BE2C (cell line): ENCODE results near the gene ZNF644.

Experiments
- DNase-seq: peaks from one replicate; pipeline ENCODE4 v3.0.0-alpha.2; 2020
- H3K27me3 ChIP-seq: fragments of 250-450 bp; sonication (Bioruptor Pico); 2 replicates; pipeline ENCODE4 v1.5.1; 2020; ENCODE audit warnings: mild to moderate bottlenecking
- H3K36me3 ChIP-seq: fragments of 250-450 bp; sonication (Bioruptor Pico); 2 replicates; pipeline ENCODE4 v1.5.1; 2020; ENCODE audit warnings: mild to moderate bottlenecking
- H3K4me1 ChIP-seq: fragments of 250-450 bp; sonication (Bioruptor Pico); 2 replicates; pipeline ENCODE4 v1.5.1; 2020
- H3K4me3 ChIP-seq: 2 replicates; pipeline ENCODE4 v1.5.1; 2011; ENCODE audit warnings: low read depth, low read length
- H3K9me3 ChIP-seq: fragments of 250-450 bp; sonication (Bioruptor Pico); 2 replicates; pipeline ENCODE4 v1.5.1; 2020
- CTCF ChIP-seq: IDR thresholded peaks from 2 replicates; pipeline ENCODE4 v1.5.1; 2012; ENCODE audit warnings: mild to moderate bottlenecking, low read depth, low read length

Gene ZNF644

GRCh38 chr1:90964444-90965035 is 57.3 kb downstream of the ZNF644 start:
- peak; percentile 31; the same call in 1 of the 2 replicates for TF ChIP-seq CTCF
- Histone ChIP-seq H3K4me1 (no peaks in the 10 kb centered on the region), H3K4me3 (no peak overlapping the region), H3K9me3 (no peaks in the 10 kb centered on the region), H3K36me3 (no peaks in the 10 kb centered on the region), H3K27me3 (no peaks in the 10 kb centered on the region)
- DNase-seq: no peak

- H3K27me3 ChIP-seq: no peaks in the 10 kb centered on the region
- H3K36me3 ChIP-seq: no peaks in the 10 kb centered on the region
- no peak for DNase-seq
- no peak for TF ChIP-seq CTCF
- H3K9me3 ChIP-seq: no peaks in the 10 kb centered on the region
- no peak overlapping the region for H3K4me3 ChIP-seq
- no peaks in the 10 kb centered on the region for H3K4me1 ChIP-seq
Measured at GRCh38 chr1:90963651-90964050, 58.2 kb downstream of the ZNF644 start.

GRCh38 chr1:90963236-90963635 is 58.6 kb downstream of the ZNF644 start:
- Histone ChIP-seq H3K4me3 (no peak overlapping the region), H3K9me3 (no peaks in the 10 kb centered on the region), H3K27me3 (no peaks in the 10 kb centered on the region), H3K36me3 (no peaks in the 10 kb centered on the region), H3K4me1 (no peaks in the 10 kb centered on the region)
- no peak for DNase-seq
- no peak for TF ChIP-seq CTCF

GRCh38 chr1:90959352-90960206 is 62.3 kb downstream of the ZNF644 start:
- H3K4me1 ChIP-seq: no peaks in the 10 kb centered on the region
- H3K27me3 ChIP-seq: no peaks in the 10 kb centered on the region
- no peak for TF ChIP-seq CTCF
- no peaks in the 10 kb centered on the region for H3K36me3 ChIP-seq
- no peak overlapping the region for H3K4me3 ChIP-seq
- no peak for DNase-seq
- no peaks in the 10 kb centered on the region for H3K9me3 ChIP-seq

- Histone ChIP-seq H3K4me1 (no peaks in the 10 kb centered on the region), H3K9me3 (no peaks in the 10 kb centered on the region), H3K27me3 (no peaks in the 10 kb centered on the region), H3K4me3 (no peak overlapping the region), H3K36me3 (no peaks in the 10 kb centered on the region)
- no peak for TF ChIP-seq CTCF
- no peak for DNase-seq
Measured at GRCh38 chr1:90957497-90957896, 64.3 kb downstream of the ZNF644 start.

- Histone ChIP-seq H3K27me3 (no peaks in the 10 kb centered on the region), H3K4me1 (no peaks in the 10 kb centered on the region), H3K36me3 (no peaks in the 10 kb centered on the region), H3K9me3 (no peaks in the 10 kb centered on the region), H3K4me3 (no peak overlapping the region)
- no peak for DNase-seq
- TF ChIP-seq CTCF: no peak
Measured at GRCh38 chr1:90955769-90956168, 66.1 kb downstream of the ZNF644 start.
